Activated naive CD8-positive, alpha-beta T cell treated with anti-CD3 and anti-CD28 coated beads for 36 hours (primary cell): ENCODE results near the gene IVL. TPM values are rescaled to one million over a fixed set of nuclear protein-coding genes. Genes with fewer than 3 reads are reported as not detected.

Source experiments
- DNase-seq: peaks from one replicate; pipeline ENCODE4 v3.0.0; 2021
- H3K27ac Mint-ChIP-seq: one replicate; pipeline ENCODE4 v1.8.0; 2022; ENCODE audit warnings: mild to moderate bottlenecking, moderate library complexity, mixed read lengths
- H3K27me3 Mint-ChIP-seq: one replicate; pipeline ENCODE4 v1.8.0; 2022; ENCODE audit warnings: mild to moderate bottlenecking, mixed read lengths
- H3K36me3 Mint-ChIP-seq: one replicate; pipeline ENCODE4 v1.8.0; 2021; ENCODE audit warnings: mild to moderate bottlenecking, mixed read lengths
- H3K4me1 Mint-ChIP-seq: one replicate; pipeline ENCODE4 v1.8.0; 2021; ENCODE audit warnings: mixed read lengths
- H3K4me3 Mint-ChIP-seq: one replicate; pipeline ENCODE4 v1.8.0; 2022; ENCODE audit warnings: mild to moderate bottlenecking, moderate library complexity, mixed read lengths
- H3K9me3 Mint-ChIP-seq: one replicate; pipeline ENCODE4 v1.8.0; 2022; ENCODE audit warnings: mixed read lengths
- total RNA-seq, 2 experiments: library from RNA; stranded (reverse); gene quantifications; one replicate each; pipeline ENCODE4 v1.2.3, GENCODE V29; 2021

The IVL gene
- total RNA-seq, 2 experiments from 2014 or later, result not detected

DNA sequence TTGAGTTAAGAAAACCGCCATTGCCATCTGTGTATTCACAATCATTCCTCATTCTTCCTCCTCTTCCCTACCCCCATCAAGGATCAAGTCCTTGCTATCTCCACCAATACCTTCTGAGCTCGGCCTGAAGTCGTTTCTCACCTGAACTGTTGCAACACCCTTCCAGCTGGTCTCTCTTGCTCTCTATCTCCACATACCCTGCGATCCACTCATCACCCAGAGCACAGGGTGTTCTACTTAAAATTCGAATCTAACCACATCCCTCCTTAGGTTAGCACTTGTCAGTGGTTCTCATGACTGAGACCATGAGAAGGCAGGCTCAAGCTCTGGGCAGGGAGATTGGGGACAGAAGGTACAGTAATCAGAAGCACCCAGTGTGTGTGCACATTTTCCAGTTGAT lies 4.6 kb downstream of the IVL start:
- H3K4me1 Mint-ChIP-seq, result peaks cover 3% of the 10 kb centered on the region
- no peaks in the 10 kb centered on the region for H3K36me3 Mint-ChIP-seq
- H3K9me3 Mint-ChIP-seq, result no peaks in the 10 kb centered on the region
- peaks cover 58% of the 10 kb centered on the region for H3K27me3 Mint-ChIP-seq
- DNase-seq, result no peak
- no peak overlapping the region for H3K4me3 Mint-ChIP-seq
- no peak overlapping the region for H3K27ac Mint-ChIP-seq

- no peak overlapping the region for H3K27ac Mint-ChIP-seq
Observed at GRCh38 chr1:152917794-152918193, 9.4 kb downstream of the IVL start.

GRCh38 chr1:152919071-152919470 lies 10.7 kb downstream of the IVL start:
- no peak for DNase-seq
- H3K9me3 Mint-ChIP-seq, result no peaks in the 10 kb centered on the region

More at GRCh38 chr1:152917794-152918193, 9.4 kb downstream of the IVL start:
- no peak overlapping the region for H3K4me3 Mint-ChIP-seq
- no peak for DNase-seq
- H3K36me3 Mint-ChIP-seq, result no peaks in the 10 kb centered on the region
- no peaks in the 10 kb centered on the region for H3K4me1 Mint-ChIP-seq
- peaks cover 35% of the 10 kb centered on the region for H3K27me3 Mint-ChIP-seq
- H3K9me3 Mint-ChIP-seq, result no peaks in the 10 kb centered on the region

DNA sequence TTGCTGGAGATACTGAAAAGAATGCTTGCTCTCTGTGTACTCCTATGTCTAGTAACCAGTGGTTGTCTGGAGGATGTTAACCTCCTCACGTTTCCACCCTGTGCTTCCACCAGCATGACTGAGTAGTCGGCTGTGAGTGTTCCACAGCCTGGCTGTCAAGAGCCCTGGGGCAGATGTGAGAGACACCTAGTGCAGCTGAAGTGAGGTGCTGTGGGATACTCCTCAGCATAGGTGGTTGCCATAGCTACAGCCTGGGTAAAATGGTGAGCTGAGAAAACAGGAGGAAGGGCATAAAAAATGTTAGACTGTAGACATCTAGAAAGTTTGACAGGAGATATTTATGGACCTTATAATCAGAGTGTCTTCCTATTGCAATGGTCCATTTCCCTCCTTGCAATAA lies 15.8 kb downstream of the IVL start:
- Mint-ChIP-seq H3K4me3 (no peak overlapping the region), H3K4me1 (no peaks in the 10 kb centered on the region), H3K36me3 (no peaks in the 10 kb centered on the region), H3K9me3 (no peaks in the 10 kb centered on the region), H3K27ac (no peak overlapping the region), H3K27me3 (peaks cover 10% of the 10 kb centered on the region)
- no peak for DNase-seq

More at GRCh38 chr1:152919071-152919470, 10.7 kb downstream of the IVL start:
- Mint-ChIP-seq H3K27me3 (peaks cover 28% of the 10 kb centered on the region), H3K36me3 (no peaks in the 10 kb centered on the region), H3K27ac (no peak overlapping the region), H3K4me1 (no peaks in the 10 kb centered on the region), H3K4me3 (no peak overlapping the region)

DNA sequence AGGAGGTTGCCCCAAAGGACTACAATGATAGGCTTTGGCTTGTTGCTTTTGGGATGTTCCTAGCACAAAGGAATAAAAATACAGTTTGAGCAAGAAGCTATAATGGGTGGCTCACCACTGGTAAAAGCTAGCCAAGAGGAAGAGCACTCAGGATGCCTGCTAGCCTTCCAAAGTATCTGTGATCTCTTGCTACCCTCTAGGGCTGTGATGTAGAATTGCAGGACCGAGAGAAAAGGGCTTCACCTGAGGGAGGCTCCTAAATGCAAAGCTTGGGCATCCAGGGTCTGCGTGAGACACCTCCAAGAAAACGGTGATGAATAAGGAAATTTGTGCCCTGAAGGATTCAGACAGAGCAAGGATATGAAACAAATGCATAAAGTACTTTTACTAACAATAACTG lies 17.7 kb downstream of the IVL start:
- Mint-ChIP-seq H3K4me1 (no peaks in the 10 kb centered on the region), H3K9me3 (no peaks in the 10 kb centered on the region), H3K27me3 (peaks cover 13% of the 10 kb centered on the region), H3K4me3 (no peak overlapping the region), H3K36me3 (no peaks in the 10 kb centered on the region), H3K27ac (no peak overlapping the region)
- DNase-seq, result no peak

- H3K4me3 Mint-ChIP-seq, result no peak overlapping the region
- H3K27ac Mint-ChIP-seq, result no peak overlapping the region
- H3K9me3 Mint-ChIP-seq, result no peaks in the 10 kb centered on the region
- H3K4me1 Mint-ChIP-seq, result no peaks in the 10 kb centered on the region
- peaks cover 13% of the 10 kb centered on the region for H3K27me3 Mint-ChIP-seq
- no peak for DNase-seq
- no peaks in the 10 kb centered on the region for H3K36me3 Mint-ChIP-seq
Observed at GRCh38 chr1:152928671-152929070, 20.3 kb downstream of the IVL start.

GRCh38 chr1:152932170-152932811 lies 23.9 kb downstream of the IVL start:
- DNase-seq, result no peak
- H3K27ac Mint-ChIP-seq, result no peak overlapping the region
- H3K36me3 Mint-ChIP-seq, result no peaks in the 10 kb centered on the region
- peaks cover 15% of the 10 kb centered on the region for H3K27me3 Mint-ChIP-seq
- H3K9me3 Mint-ChIP-seq, result peaks cover 1% of the 10 kb centered on the region
- H3K4me3 Mint-ChIP-seq, result no peak overlapping the region
- no peaks in the 10 kb centered on the region for H3K4me1 Mint-ChIP-seq

GRCh38 chr1:152933196-152933595 lies 24.9 kb downstream of the IVL start:
- H3K36me3 Mint-ChIP-seq, result no peaks in the 10 kb centered on the region
- H3K4me1 Mint-ChIP-seq, result no peaks in the 10 kb centered on the region

GRCh38 chr1:152940614-152941013 lies 32.3 kb downstream of the IVL start:
- Mint-ChIP-seq H3K27ac (no peak overlapping the region), H3K4me1 (no peaks in the 10 kb centered on the region), H3K9me3 (peaks cover 1% of the 10 kb centered on the region), H3K27me3 (peaks cover 13% of the 10 kb centered on the region), H3K4me3 (no peak overlapping the region), H3K36me3 (no peaks in the 10 kb centered on the region)
- DNase-seq, result no peak

More at GRCh38 chr1:152933196-152933595, 24.9 kb downstream of the IVL start:
- Mint-ChIP-seq H3K27me3 (peaks cover 15% of the 10 kb centered on the region), H3K27ac (no peak overlapping the region), H3K4me3 (no peak overlapping the region), H3K9me3 (peaks cover 1% of the 10 kb centered on the region)
- no peak for DNase-seq

DNA sequence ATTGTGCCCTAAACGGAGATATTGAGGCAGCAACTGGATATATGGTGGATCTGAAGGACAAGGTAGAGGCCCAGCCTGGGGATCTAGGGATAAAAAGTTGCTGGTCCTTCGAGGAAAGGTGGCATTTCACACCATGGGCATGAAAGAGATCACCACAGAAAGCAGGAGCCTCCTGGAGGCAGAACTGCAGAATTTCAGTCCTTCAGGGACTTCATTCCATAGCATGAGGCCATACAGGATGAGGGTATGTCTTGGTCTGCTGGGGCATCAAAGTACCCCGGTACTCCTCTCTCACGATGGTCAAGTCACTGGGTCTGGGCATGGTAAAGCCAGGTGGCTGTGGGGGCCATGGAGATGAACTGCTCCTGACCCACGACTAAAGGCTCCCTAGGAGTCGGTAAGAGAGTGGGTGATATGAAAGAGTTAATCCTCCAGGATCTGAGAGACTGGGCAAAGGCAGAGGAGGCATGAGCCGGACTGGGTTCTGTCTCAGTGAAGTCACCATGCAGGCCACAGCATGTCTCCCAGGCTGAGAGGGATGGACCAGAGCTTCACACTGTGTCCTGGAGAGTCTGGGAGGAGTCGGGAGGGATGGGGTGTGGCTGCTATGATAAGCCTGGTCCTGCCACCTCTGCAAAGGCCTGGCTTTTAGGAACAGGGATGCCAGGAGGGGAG lies 32.8 kb downstream of the IVL start:
- Mint-ChIP-seq H3K4me3 (no peak overlapping the region), H3K4me1 (no peaks in the 10 kb centered on the region), H3K27me3 (peaks cover 13% of the 10 kb centered on the region), H3K9me3 (peaks cover 1% of the 10 kb centered on the region), H3K36me3 (no peaks in the 10 kb centered on the region), H3K27ac (no peak overlapping the region)
- DNase-seq, result no peak

DNA sequence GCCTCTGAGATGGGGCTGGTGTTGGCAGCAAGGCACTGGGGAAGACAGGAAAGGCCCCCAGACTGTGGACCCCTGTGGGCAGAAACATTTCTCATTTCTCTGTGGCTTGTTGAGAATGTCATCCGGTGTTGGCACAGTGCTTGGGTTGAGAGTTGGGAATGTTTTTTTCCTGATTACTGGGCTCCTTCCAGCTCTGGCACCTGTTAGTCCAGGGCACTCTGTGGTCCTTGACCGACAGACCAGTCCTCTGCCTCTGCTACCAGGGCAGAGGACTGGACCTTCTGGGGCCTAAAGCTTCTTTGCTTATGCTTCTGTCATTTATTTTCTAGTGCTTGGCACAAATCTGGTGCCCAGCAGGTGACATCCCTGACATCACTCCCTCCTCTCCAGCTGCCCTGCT lies 33.8 kb downstream of the IVL start:
- Mint-ChIP-seq H3K27ac (no peak overlapping the region), H3K4me1 (no peaks in the 10 kb centered on the region), H3K27me3 (peaks cover 11% of the 10 kb centered on the region), H3K36me3 (no peaks in the 10 kb centered on the region), H3K9me3 (no peaks in the 10 kb centered on the region), H3K4me3 (no peak overlapping the region)
- no peak for DNase-seq

- no peak overlapping the region for H3K4me3 Mint-ChIP-seq
- H3K27me3 Mint-ChIP-seq, result peaks cover 11% of the 10 kb centered on the region
- H3K9me3 Mint-ChIP-seq, result no peaks in the 10 kb centered on the region
- H3K4me1 Mint-ChIP-seq, result no peaks in the 10 kb centered on the region
- no peak for DNase-seq
- no peak overlapping the region for H3K27ac Mint-ChIP-seq
- no peaks in the 10 kb centered on the region for H3K36me3 Mint-ChIP-seq
Observed at GRCh38 chr1:152946248-152946647, 37.9 kb downstream of the IVL start.

DNA sequence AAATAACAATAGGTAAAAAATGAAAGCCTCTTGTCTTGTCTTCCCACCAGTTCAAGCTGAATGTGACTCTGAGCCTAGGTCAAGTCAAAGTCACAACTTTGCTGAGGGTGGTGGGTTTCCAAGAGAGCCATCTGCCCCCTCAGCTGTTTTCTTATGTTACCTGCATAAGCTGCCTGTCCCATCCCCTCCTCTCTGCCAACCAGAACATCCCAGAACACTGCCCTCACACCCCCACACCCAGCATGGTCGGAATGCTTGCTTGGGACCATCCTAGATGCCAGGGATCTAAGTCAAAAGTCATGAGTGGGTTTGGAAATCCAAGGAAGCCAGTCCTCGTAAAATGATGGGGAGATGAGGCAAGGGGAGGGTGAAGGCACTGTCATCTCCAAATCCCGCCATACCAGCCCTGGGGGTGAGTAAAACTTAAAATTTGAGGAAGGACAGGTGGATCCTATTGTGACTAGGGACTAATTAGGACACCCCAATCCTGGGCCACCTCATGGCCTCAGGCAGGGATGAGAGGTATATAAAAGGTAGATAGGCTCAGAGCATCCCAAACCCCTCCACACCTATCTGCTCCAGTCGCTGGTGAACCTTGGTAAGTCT lies 38.4 kb downstream of the IVL start, which contains the start of gene SPRR5:
SPRR5 (plus strand) TSS at position 556 of the 606 bp plus-strand sequence. CDS start 1,349 bp downstream, outside the sequence.
- Mint-ChIP-seq H3K4me3 (no peak within 1 kb of the TSS), H3K27me3 (peaks cover 11% of the 10 kb centered on the region), H3K9me3 (no peaks in the 10 kb centered on the region), H3K36me3 (no peaks in the 10 kb centered on the region), H3K27ac (no peak within 1 kb of the TSS), H3K4me1 (no peaks in the 10 kb centered on the region)
- no peak for DNase-seq

DNA sequence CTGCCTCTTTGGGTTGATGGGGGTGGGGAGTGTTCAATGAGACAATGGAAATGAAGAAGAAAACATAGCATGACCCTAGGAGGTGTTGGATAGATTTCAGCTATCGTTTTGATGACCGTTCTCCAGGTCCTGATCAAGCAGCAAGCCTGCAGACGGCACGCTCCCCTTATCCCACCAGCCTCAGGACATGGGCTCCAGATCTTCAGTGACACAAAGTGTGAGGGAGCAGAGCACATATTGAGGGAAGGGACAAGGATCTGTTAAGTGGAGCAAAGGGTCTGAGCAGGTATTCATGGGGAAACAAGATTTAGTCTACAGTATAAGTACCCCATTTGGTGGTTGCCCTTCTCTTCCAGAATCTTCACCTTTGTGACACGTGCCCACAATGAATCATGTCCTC lies 43.4 kb downstream of the IVL start:
- Mint-ChIP-seq H3K4me3 (no peak overlapping the region), H3K27ac (no peak overlapping the region), H3K4me1 (no peaks in the 10 kb centered on the region), H3K9me3 (no peaks in the 10 kb centered on the region), H3K27me3 (peaks cover 8% of the 10 kb centered on the region), H3K36me3 (no peaks in the 10 kb centered on the region)
- no peak for DNase-seq

DNA sequence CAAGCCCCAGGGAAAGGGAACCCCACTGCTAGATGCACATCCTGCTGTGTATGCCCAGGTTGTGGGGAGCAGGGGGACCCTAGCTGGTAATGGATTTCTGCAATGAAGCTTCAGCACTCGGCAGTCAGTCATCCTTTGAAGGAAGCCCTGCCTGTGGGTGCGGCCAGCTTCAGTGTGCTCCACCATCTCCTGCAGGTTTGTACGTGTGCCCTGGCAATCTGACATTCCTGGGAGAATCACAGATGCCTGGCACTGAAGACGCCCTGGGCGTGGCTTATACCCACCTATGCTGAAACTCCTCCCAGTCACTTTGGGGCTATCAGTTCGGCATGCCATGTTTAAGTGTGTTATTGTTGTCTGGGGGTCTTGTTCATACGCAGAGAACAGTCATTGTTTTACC lies 45.4 kb downstream of the IVL start:
- Mint-ChIP-seq H3K9me3 (no peaks in the 10 kb centered on the region), H3K27ac (no peak overlapping the region), H3K4me1 (no peaks in the 10 kb centered on the region), H3K27me3 (peaks cover 6% of the 10 kb centered on the region), H3K4me3 (no peak overlapping the region), H3K36me3 (no peaks in the 10 kb centered on the region)
- no peak for DNase-seq
